KMS-11 (cell line): ENCODE data around the gene OCA2.

Experiments used
- H2AFZ ChIP-seq: fragments of 200-600 bp; sonication (generic); 2 replicates; pipeline ENCODE4 v1.6.1; 2016; ENCODE audit warnings: antibody characterized with exemption, mixed run types, low read depth
- H3K27ac ChIP-seq: fragments of 200-600 bp; sonication (generic); 2 replicates; pipeline ENCODE4 v1.6.1; 2016; ENCODE audit warnings: mild to moderate bottlenecking, mixed run types
- H3K27me3 ChIP-seq: fragments of 200-600 bp; sonication (generic); 2 replicates; pipeline ENCODE4 v1.6.1; 2017; ENCODE audit warnings: mild to moderate bottlenecking, low read depth, mixed run types, moderate library complexity; ENCODE audit not compliant: insufficient read depth
- H3K36me3 ChIP-seq: fragments of 200-600 bp; sonication (generic); 2 replicates; pipeline ENCODE4 v1.6.1; 2017; ENCODE audit warnings: mild to moderate bottlenecking, mixed run types; ENCODE audit not compliant: insufficient read depth
- H3K4me1 ChIP-seq: fragments of 200-600 bp; sonication (generic); 2 replicates; pipeline ENCODE4 v1.6.1; 2016; ENCODE audit warnings: mild to moderate bottlenecking, low read depth, mixed run types; ENCODE audit not compliant: poor library complexity, severe bottlenecking
- H3K4me2 ChIP-seq: fragments of 200-600 bp; sonication (generic); 2 replicates; pipeline ENCODE4 v1.7.0; 2016; ENCODE audit warnings: mild to moderate bottlenecking, mixed run types
- H3K4me3 ChIP-seq: fragments of 200-600 bp; sonication (generic); IDR thresholded peaks from 2 replicates; pipeline ENCODE4 v1.6.1; 2017; ENCODE audit warnings: low read depth, low read length, mixed read lengths; ENCODE audit not compliant: insufficient read depth
- H3K79me2 ChIP-seq: fragments of 200-600 bp; sonication (generic); 2 replicates; pipeline ENCODE4 v1.6.1; 2016; ENCODE audit warnings: low read depth, mixed run types; ENCODE audit not compliant: insufficient read depth
- H3K9ac ChIP-seq: fragments of 200-600 bp; sonication (generic); 2 replicates; pipeline ENCODE4 v1.6.1; 2016; ENCODE audit warnings: mild to moderate bottlenecking, mixed run types
- H4K20me1 ChIP-seq: fragments of 200-600 bp; sonication (generic); 2 replicates; pipeline ENCODE4 v1.6.1; 2016; ENCODE audit warnings: mild to moderate bottlenecking, mixed run types; ENCODE audit not compliant: insufficient read depth
- CTCF ChIP-seq: fragments of 200-600 bp; sonication (generic); conservative IDR thresholded peaks from 2 replicates; pipeline ENCODE4 v1.6.1; 2017; ENCODE audit warnings: low read depth, mild to moderate bottlenecking, antibody characterized with exemption, low read length, moderate library complexity, mixed read lengths

The OCA2 gene

GRCh38 chr15:27872355-27872754, 226.8 kb downstream of the OCA2 start:
- no peaks in the 10 kb centered on the region for H3K36me3 ChIP-seq
- H3K27ac ChIP-seq, result no peak overlapping the region
- H3K4me3 ChIP-seq, result no peak overlapping the region
- no peaks in the 10 kb centered on the region for H3K79me2 ChIP-seq
- no peaks in the 10 kb centered on the region for H4K20me1 ChIP-seq
- no peak overlapping the region for H3K9ac ChIP-seq
- no peak for TF ChIP-seq CTCF
- no peak overlapping the region for H3K4me2 ChIP-seq
- H3K4me1 ChIP-seq, result no peaks in the 10 kb centered on the region
- no peaks in the 10 kb centered on the region for H3K27me3 ChIP-seq
- H2AFZ ChIP-seq, result no peak overlapping the region

- Histone ChIP-seq H3K4me3 (no peak overlapping the region), H3K79me2 (no peaks in the 10 kb centered on the region), H3K27me3 (no peaks in the 10 kb centered on the region), H2AFZ (no peak overlapping the region), H3K9ac (no peak overlapping the region), H3K4me1 (no peaks in the 10 kb centered on the region), H3K36me3 (no peaks in the 10 kb centered on the region), H4K20me1 (no peaks in the 10 kb centered on the region), H3K27ac (no peak overlapping the region), H3K4me2 (no peak overlapping the region)
- TF ChIP-seq CTCF, result no peak
Observed at GRCh38 chr15:27871902-27872260, 227.2 kb downstream of the OCA2 start.

- TF ChIP-seq CTCF, result no peak
- no peak overlapping the region for H3K4me3 ChIP-seq
- no peak overlapping the region for H3K4me2 ChIP-seq
Observed at GRCh38 chr15:27871078-27871901, 227.8 kb downstream of the OCA2 start.

GRCh38 chr15:27870320-27870719, 228.8 kb downstream of the OCA2 start:
- no peak overlapping the region for H3K4me3 ChIP-seq
- no peak overlapping the region for H3K9ac ChIP-seq
- no peaks in the 10 kb centered on the region for H3K36me3 ChIP-seq
- TF ChIP-seq CTCF, result no peak
- no peak overlapping the region for H2AFZ ChIP-seq
- no peaks in the 10 kb centered on the region for H3K79me2 ChIP-seq
- H4K20me1 ChIP-seq, result no peaks in the 10 kb centered on the region
- no peak overlapping the region for H3K4me2 ChIP-seq
- no peak overlapping the region for H3K27ac ChIP-seq
- H3K27me3 ChIP-seq, result no peaks in the 10 kb centered on the region
- no peaks in the 10 kb centered on the region for H3K4me1 ChIP-seq

More at GRCh38 chr15:27871078-27871901, 227.8 kb downstream of the OCA2 start:
- Histone ChIP-seq H3K27me3 (no peaks in the 10 kb centered on the region), H3K27ac (no peak overlapping the region), H3K79me2 (no peaks in the 10 kb centered on the region), H3K36me3 (no peaks in the 10 kb centered on the region), H3K9ac (no peak overlapping the region), H4K20me1 (no peaks in the 10 kb centered on the region), H3K4me1 (no peaks in the 10 kb centered on the region), H2AFZ (no peak overlapping the region)
